G401.6 (cell line): Measurements from ENCODE around the gene ZBTB34.

ENCODE experiments used
- FAIRE-seq: peaks from 2 replicates; lab custom pipeline; 2012; peaks lifted over from hg19 to GRCh38; lab: Jason Lieb, UNC

ZBTB34 gene

DNA sequence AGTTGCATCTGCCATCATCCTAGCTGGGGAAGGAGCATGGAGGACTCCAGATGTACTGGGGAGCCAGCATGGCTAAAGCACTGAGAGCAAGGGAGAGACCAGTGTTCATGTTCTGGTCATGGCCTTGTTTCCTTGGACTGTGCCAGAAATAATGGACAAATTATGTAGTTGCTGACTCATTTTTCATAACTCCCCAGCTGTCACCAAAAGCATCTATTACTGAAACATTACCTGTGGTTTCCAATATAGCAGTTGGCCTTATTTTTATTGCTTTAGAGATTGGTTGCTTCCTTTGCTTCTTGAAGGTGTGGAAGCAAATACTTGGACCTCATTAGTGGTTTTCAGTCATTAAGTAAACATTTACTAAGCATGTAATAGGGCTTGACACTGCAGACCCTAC is 65.4 kb downstream of the ZBTB34 start:
- no peak for FAIRE-seq

DNA sequence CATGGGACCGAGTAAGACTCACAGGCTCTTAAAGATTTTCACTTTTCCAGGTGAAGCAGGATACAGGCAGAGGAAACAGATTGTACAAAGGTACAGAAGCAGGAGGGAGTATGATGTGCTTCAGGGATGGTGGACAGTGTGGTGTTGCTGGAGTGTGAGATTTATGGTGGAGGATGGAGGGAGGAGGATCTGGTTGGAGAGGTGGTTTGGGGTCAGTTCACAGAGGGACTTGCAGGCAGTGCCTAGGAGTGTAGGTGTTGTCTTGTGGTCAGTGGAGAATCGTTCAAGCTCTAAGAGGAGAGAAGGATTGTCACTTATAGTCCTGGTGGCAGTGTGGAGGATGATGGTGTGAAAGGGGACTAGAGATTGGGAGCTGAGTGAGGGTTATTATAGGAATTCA is 65.9 kb downstream of the ZBTB34 start:
- FAIRE-seq: no peak

DNA sequence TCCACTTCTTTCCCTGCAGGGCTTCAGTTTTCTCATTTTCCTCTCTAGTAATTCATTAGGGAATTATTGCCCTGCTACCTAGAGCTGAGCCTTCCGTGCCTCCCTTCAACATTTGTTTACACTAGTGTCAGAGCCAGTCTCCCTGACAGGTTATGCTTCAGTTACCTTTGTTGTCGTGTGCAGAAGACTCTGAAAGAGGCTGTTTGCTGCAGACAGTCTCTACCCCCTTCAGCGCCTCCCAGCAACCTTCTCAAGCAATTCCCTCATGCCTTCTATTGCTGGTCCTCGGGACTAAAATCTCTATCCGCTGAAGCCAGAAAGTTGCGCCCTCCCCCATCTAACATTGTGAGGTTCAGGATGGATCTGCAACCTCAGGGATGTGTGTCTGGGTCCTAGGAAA is 67.0 kb downstream of the ZBTB34 start:
- FAIRE-seq: no peak

GRCh38 chr9:126932871-126933321 is 72.5 kb downstream of the ZBTB34 start:
- FAIRE-seq: no peak

- no peak for FAIRE-seq
These were observed 73.0 kb downstream of the ZBTB34 start for GRCh38 chr9:126933334-126933980.

- no peak for FAIRE-seq
These were observed 74.0 kb downstream of the ZBTB34 start for GRCh38 chr9:126934441-126934840.
